Liver (tissue), 9 donors: ENCODE measurements around the gene UBE2QL1. TPM values are rescaled to one million over a fixed set of nuclear protein-coding genes. Genes with fewer than 3 reads are reported as not detected.

Experiments
- DNase-seq: peaks from one replicate; pipeline ENCODE4 v3.0.0-alpha.2; 2017; ENCODE audit warnings: low spot score
- H3K27ac ChIP-seq, 2 donors: one replicate each; pipeline ENCODE4 v1.7.0; 2013; ENCODE audit warnings: inconsistent platforms in 2 of 2, low read length in 2 of 2, control low read depth in 1 of 2, low read depth in 1 of 2, mild to moderate bottlenecking in 1 of 2
- H3K27me3 ChIP-seq, 4 donors: one replicate each; pipeline versions ENCODE4 v1.6.1 to v1.7.0; 2013; ENCODE audit warnings: low read length in 3 of 4, inconsistent platforms in 1 of 4, mild to moderate bottlenecking in 1 of 4, moderate library complexity in 1 of 4; ENCODE audit not compliant: control insufficient read depth in 4 of 4, insufficient read depth in 4 of 4
- H3K36me3 ChIP-seq, 4 donors: one replicate each; pipeline versions ENCODE4 v1.6.1 to v1.7.0; 2013; ENCODE audit warnings: low read length in 3 of 4, mild to moderate bottlenecking in 3 of 4, low read depth in 1 of 4, moderate library complexity in 1 of 4; ENCODE audit not compliant: control insufficient read depth in 4 of 4, insufficient read depth in 3 of 4
- H3K4me1 ChIP-seq, 4 donors: one replicate each; pipeline versions ENCODE4 v1.6.1 to v1.7.0; 2013; ENCODE audit warnings: low read length in 3 of 4, mild to moderate bottlenecking in 3 of 4, moderate library complexity in 1 of 4; ENCODE audit not compliant: control insufficient read depth in 4 of 4, insufficient read depth in 4 of 4
- H3K4me3 ChIP-seq, 3 donors: one replicate each; pipeline versions ENCODE4 v1.6.1 to v1.7.0; 2013; ENCODE audit warnings: low read length in 3 of 3, control low read depth in 1 of 3, low read depth in 1 of 3, mild to moderate bottlenecking in 1 of 3
- H3K9ac ChIP-seq, 2 donors: one replicate each; pipeline ENCODE4 v1.7.0; 2013; ENCODE audit warnings: low read length in 2 of 2, mild to moderate bottlenecking in 2 of 2, moderate library complexity in 2 of 2, control low read depth in 1 of 2, low read depth in 1 of 2
- H3K9me3 ChIP-seq, 4 donors: one replicate each; pipeline versions ENCODE4 v1.6.1 to v1.7.0; 2013; ENCODE audit warnings: low read length in 3 of 4; ENCODE audit not compliant: control insufficient read depth in 4 of 4
- FOXA1 ChIP-seq: IDR thresholded peaks from 2 replicates; pipeline ENCODE4 v1.6.1; 2016; ENCODE audit warnings: antibody characterized with exemption
- FOXA2 ChIP-seq: IDR thresholded peaks from 2 replicates; pipeline ENCODE4 v1.6.1; 2016; ENCODE audit warnings: antibody characterized with exemption
- GABPA ChIP-seq, 2 donors: IDR thresholded peaks in 1 of 2; conservative IDR thresholded peaks in 1 of 2; 2 replicates each; pipeline ENCODE4 v1.6.1; 2016; ENCODE audit warnings: antibody characterized with exemption in 2 of 2, mild to moderate bottlenecking in 1 of 2, moderate library complexity in 1 of 2
- HNF4A ChIP-seq, 2 donors: conservative IDR thresholded peaks; 2 replicates each; pipeline ENCODE4 v1.6.1; 2016; ENCODE audit warnings: antibody characterized with exemption in 2 of 2, mild to moderate bottlenecking in 2 of 2
- HNF4G ChIP-seq: IDR thresholded peaks from 2 replicates; pipeline ENCODE4 v1.6.1; 2016; ENCODE audit warnings: antibody characterized with exemption
- JUND ChIP-seq, 2 donors: IDR thresholded peaks; 2 replicates each; pipeline ENCODE4 v1.6.1; 2016; ENCODE audit warnings: antibody characterized with exemption in 2 of 2
- NR2F2 ChIP-seq: IDR thresholded peaks from 2 replicates; pipeline ENCODE4 v1.6.1; 2016; ENCODE audit warnings: antibody characterized with exemption
- RXRA ChIP-seq, 2 donors: IDR thresholded peaks; 2 replicates each; pipeline ENCODE4 v1.6.1; 2017 to 2018; ENCODE audit warnings: antibody characterized with exemption in 2 of 2, mild to moderate bottlenecking in 1 of 2
- SP1 ChIP-seq: IDR thresholded peaks from 2 replicates; pipeline ENCODE4 v1.6.1; 2018; ENCODE audit warnings: antibody characterized with exemption, mild to moderate bottlenecking
- TAF1 ChIP-seq: conservative IDR thresholded peaks from 2 replicates; pipeline ENCODE4 v1.6.1; 2016; ENCODE audit warnings: antibody characterized with exemption, mild to moderate bottlenecking
- YY1 ChIP-seq: IDR thresholded peaks from 2 replicates; pipeline ENCODE4 v1.6.1; 2016; ENCODE audit warnings: antibody characterized with exemption, mild to moderate bottlenecking
- WGBS: extraction: QIAGEN DNeasy Blood & Tissue Kit; methylation state at CpG from one replicate; pipeline ENCODE4 v1.1.7; 2013; 5-methylcytosine and 5-hydroxymethylcytosine counted together
- polyA plus RNA-seq, 2 donors: library from polyadenylated mRNA; stranded (reverse) in 1 of 2; unstranded in 1 of 2; fragments of 200-250 nt in 1 of 2; fragments of >200 nt in 1 of 2; fragmentation: Nextera tagmentation in 1 of 2; extraction: Ambion mirVana in 1 of 2; gene quantifications; one replicate each; pipeline versions ENCODE4 v1.2.1 to v1.2.3, GENCODE V29; 2013 to 2015
- total RNA-seq, 2 donors: library from RNA; depleted of rRNA; stranded (reverse); fragments of >200 nt; gene quantifications; one replicate each; pipeline ENCODE4 v1.2.3, GENCODE V29; 2014
- TF ChIP-seq, protein P1 (sequence below): IDR thresholded peaks from 2 replicates; pipeline ENCODE4 v1.6.1; 2016; ENCODE audit warnings: antibody characterized with exemption
- TF ChIP-seq, protein P2 (sequence below): IDR thresholded peaks from 2 replicates; pipeline ENCODE4 v1.6.1; 2016; ENCODE audit warnings: antibody characterized with exemption, mild to moderate bottlenecking
- TF ChIP-seq, protein P3 (sequence below): IDR thresholded peaks from 2 replicates; pipeline ENCODE4 v1.6.1; 2016; ENCODE audit warnings: antibody characterized with exemption
- TF ChIP-seq, protein P4 (sequence below): fragments of 150-350 bp; IDR thresholded peaks from 2 replicates; pipeline ENCODE4 v1.5.1; 2017; ENCODE audit warnings: improper control_type of control experiment, low read depth, low read length; ENCODE audit not compliant: missing input control
- donor health status: healthy.
- donor health status: healthy.
- donor health status: healthy.
- donor health status: healthy.
- donor health status: healthy.

The UBE2QL1 gene
- total and polyA plus RNA-seq, 4 donors = 0.09 to 1.9 (median 0.36) TPM

DNA sequence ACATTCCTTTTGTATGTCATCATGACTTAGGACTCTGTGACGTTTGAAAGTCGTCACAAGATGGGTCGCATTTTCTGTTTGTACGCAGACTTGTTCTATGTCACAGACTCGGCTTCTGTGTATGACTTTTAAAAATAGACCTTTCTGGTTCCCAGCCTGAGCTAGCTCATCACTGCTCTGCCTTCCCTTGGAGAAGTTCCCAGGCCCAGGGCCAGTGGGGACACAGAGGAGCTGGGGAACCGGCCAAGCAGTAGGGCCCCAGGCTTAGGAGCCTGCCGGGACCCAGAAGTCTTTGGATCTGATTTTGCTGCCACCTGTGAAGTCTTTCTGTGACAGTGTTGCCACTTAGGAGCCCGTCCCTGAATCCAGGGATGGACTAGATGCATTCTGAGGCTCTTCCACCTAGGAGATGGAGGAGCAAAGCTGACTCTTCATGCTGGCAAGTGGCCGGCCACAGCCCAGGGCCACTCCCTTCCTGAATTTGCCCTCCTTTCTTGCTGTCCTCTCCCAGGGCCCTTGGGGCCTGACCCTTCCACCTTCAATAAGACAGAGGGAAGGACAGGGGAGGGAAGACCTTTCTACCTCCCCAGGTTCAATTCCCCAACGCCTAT, 18.1 kb upstream of the UBE2QL1 start:
- no peaks in the 10 kb centered on the region for H3K4me1 ChIP-seq
- no peaks in the 10 kb centered on the region for H3K9me3 ChIP-seq
- no peaks in the 10 kb centered on the region for H3K36me3 ChIP-seq
- WGBS = 77% methylated on average over 10 of the region's 10 CpGs
- peaks cover 0 to 12% (median 0%) of the 10 kb centered on the region in 4 donors for H3K27me3 ChIP-seq
- no peak for TF ChIP-seq JUND (IDR thresholded peaks at IDR 0.05)
- TF ChIP-seq, protein P1, sequence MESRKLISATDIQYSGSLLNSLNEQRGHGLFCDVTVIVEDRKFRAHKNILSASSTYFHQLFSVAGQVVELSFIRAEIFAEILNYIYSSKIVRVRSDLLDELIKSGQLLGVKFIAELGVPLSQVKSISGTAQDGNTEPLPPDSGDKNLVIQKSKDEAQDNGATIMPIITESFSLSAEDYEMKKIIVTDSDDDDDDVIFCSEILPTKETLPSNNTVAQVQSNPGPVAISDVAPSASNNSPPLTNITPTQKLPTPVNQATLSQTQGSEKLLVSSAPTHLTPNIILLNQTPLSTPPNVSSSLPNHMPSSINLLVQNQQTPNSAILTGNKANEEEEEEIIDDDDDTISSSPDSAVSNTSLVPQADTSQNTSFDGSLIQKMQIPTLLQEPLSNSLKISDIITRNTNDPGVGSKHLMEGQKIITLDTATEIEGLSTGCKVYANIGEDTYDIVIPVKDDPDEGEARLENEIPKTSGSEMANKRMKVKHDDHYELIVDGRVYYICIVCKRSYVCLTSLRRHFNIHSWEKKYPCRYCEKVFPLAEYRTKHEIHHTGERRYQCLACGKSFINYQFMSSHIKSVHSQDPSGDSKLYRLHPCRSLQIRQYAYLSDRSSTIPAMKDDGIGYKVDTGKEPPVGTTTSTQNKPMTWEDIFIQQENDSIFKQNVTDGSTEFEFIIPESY = no peak
- no peak for TF ChIP-seq FOXA2
- TF ChIP-seq, protein P2, sequence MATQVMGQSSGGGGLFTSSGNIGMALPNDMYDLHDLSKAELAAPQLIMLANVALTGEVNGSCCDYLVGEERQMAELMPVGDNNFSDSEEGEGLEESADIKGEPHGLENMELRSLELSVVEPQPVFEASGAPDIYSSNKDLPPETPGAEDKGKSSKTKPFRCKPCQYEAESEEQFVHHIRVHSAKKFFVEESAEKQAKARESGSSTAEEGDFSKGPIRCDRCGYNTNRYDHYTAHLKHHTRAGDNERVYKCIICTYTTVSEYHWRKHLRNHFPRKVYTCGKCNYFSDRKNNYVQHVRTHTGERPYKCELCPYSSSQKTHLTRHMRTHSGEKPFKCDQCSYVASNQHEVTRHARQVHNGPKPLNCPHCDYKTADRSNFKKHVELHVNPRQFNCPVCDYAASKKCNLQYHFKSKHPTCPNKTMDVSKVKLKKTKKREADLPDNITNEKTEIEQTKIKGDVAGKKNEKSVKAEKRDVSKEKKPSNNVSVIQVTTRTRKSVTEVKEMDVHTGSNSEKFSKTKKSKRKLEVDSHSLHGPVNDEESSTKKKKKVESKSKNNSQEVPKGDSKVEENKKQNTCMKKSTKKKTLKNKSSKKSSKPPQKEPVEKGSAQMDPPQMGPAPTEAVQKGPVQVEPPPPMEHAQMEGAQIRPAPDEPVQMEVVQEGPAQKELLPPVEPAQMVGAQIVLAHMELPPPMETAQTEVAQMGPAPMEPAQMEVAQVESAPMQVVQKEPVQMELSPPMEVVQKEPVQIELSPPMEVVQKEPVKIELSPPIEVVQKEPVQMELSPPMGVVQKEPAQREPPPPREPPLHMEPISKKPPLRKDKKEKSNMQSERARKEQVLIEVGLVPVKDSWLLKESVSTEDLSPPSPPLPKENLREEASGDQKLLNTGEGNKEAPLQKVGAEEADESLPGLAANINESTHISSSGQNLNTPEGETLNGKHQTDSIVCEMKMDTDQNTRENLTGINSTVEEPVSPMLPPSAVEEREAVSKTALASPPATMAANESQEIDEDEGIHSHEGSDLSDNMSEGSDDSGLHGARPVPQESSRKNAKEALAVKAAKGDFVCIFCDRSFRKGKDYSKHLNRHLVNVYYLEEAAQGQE = no peak
- TF ChIP-seq HNF4G = no peak
- no peak for TF ChIP-seq GABPA (IDR thresholded peaks at IDR 0.05 in 1 of 2, conservative IDR thresholded peaks at IDR 0.05 in 1 of 2)
- H3K4me3 ChIP-seq = no peak overlapping the region
- no peak overlapping the region for H3K27ac ChIP-seq
- DNase-seq = no peak
- H3K9ac ChIP-seq = no peak overlapping the region

DNA sequence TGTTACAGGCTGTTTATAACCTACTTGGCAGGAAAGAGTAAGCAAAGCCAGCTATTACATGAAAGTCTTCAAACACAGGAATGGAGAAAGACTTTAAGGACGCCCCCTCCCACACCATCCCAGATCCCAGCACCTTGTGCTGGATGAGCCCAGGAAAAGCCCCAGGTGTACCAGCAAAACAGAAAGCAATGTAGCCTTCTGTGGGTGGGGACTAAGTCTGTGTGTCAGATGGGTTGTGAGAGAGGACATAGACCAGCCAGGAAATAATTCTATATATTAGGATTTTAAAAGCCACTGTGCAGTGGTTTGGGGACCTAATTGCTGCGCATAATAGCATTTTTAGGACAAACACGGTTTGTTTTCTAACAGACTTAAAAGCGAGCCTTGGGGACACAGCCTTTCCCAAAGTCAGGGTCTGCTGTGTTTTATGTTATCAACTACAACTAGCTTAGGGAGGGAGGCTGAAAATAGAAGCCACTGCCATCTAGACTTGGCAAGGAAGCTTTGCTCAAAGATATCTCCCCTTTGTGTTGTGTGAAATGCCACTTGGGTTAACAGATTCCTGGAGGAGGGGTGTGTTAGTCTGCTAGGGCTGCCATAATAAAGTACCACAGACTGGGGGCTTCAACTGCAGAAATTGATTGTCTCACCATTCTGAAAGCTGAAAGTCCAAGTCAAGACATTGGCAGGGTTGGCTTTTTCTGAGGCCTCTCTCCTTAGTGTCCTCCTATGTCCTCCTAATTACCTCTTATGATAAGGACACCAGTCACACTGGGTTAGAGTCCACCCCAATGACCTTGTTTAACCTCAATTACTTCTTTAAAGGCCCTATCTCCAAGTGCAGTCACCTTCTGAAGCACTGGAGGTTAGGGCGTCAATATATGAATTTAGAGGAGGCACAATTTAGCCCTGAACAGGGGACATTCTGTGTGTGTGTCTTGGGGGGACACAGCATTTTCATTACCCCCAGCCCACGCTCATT, 17.2 kb upstream of the UBE2QL1 start:
- Histone ChIP-seq H3K27ac (no peak overlapping the region), H3K27me3 (peaks cover 0 to 12% (median 0%) of the 10 kb centered on the region in 4 donors)
- 81% methylated on average over 6 of the region's 6 CpGs for WGBS
- no peak for TF ChIP-seq FOXA1
- TF ChIP-seq, protein P1 = no peak
- no peak for TF ChIP-seq FOXA2
- TF ChIP-seq YY1 = no peak
- no peak for TF ChIP-seq NR2F2
- TF ChIP-seq, protein P3, sequence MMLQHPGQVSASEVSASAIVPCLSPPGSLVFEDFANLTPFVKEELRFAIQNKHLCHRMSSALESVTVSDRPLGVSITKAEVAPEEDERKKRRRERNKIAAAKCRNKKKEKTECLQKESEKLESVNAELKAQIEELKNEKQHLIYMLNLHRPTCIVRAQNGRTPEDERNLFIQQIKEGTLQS = no peak
- TF ChIP-seq, protein P2 = no peak
- TF ChIP-seq RXRA (IDR thresholded peaks at IDR 0.05) = no peak
- no peak for TF ChIP-seq TAF1
- no peak for TF ChIP-seq HNF4G
- no peak for TF ChIP-seq HNF4A (conservative IDR thresholded peaks at IDR 0.05)
- TF ChIP-seq, protein P4, sequence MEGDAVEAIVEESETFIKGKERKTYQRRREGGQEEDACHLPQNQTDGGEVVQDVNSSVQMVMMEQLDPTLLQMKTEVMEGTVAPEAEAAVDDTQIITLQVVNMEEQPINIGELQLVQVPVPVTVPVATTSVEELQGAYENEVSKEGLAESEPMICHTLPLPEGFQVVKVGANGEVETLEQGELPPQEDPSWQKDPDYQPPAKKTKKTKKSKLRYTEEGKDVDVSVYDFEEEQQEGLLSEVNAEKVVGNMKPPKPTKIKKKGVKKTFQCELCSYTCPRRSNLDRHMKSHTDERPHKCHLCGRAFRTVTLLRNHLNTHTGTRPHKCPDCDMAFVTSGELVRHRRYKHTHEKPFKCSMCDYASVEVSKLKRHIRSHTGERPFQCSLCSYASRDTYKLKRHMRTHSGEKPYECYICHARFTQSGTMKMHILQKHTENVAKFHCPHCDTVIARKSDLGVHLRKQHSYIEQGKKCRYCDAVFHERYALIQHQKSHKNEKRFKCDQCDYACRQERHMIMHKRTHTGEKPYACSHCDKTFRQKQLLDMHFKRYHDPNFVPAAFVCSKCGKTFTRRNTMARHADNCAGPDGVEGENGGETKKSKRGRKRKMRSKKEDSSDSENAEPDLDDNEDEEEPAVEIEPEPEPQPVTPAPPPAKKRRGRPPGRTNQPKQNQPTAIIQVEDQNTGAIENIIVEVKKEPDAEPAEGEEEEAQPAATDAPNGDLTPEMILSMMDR = no peak
- TF ChIP-seq GABPA (IDR thresholded peaks at IDR 0.05 in 1 of 2, conservative IDR thresholded peaks at IDR 0.05 in 1 of 2) = no peak
- no peak for TF ChIP-seq JUND (IDR thresholded peaks at IDR 0.05)
- no peak for TF ChIP-seq SP1

More for the DNA sequence above, 17.2 kb upstream of the UBE2QL1 start:
- Histone ChIP-seq H3K9ac (no peak overlapping the region), H3K9me3 (no peaks in the 10 kb centered on the region), H3K4me3 (no peak overlapping the region), H3K4me1 (no peaks in the 10 kb centered on the region), H3K36me3 (no peaks in the 10 kb centered on the region)
- DNase-seq = no peak
